ENCODE data around the gene PEX3.

- no peak for TF ChIP-seq EZH2 (IDR thresholded peaks at IDR 0.05; ENCODE audit: borderline replicate concordance, insufficient read depth, low read depth, low read length, poor library complexity, severe bottlenecking)
- TF ChIP-seq, protein P1, sequence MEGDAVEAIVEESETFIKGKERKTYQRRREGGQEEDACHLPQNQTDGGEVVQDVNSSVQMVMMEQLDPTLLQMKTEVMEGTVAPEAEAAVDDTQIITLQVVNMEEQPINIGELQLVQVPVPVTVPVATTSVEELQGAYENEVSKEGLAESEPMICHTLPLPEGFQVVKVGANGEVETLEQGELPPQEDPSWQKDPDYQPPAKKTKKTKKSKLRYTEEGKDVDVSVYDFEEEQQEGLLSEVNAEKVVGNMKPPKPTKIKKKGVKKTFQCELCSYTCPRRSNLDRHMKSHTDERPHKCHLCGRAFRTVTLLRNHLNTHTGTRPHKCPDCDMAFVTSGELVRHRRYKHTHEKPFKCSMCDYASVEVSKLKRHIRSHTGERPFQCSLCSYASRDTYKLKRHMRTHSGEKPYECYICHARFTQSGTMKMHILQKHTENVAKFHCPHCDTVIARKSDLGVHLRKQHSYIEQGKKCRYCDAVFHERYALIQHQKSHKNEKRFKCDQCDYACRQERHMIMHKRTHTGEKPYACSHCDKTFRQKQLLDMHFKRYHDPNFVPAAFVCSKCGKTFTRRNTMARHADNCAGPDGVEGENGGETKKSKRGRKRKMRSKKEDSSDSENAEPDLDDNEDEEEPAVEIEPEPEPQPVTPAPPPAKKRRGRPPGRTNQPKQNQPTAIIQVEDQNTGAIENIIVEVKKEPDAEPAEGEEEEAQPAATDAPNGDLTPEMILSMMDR (IDR thresholded peaks at IDR 0.05): no peak
Measured at GRCh38 chr6:143529095-143529494, 78.5 kb downstream of the PEX3 start.
